ENCODE measurements around the gene ZNF385C. TPM values are rescaled to one million over a fixed set of nuclear protein-coding genes. Genes with fewer than 3 reads are reported as not detected.

The ZNF385C gene
- total and polyA plus RNA-seq, 2 of the 13 experiments (the other 11 are each of a cell fraction or from before 2014, with no cell fraction given) = 2.3 to 6.1 TPM

DNA sequence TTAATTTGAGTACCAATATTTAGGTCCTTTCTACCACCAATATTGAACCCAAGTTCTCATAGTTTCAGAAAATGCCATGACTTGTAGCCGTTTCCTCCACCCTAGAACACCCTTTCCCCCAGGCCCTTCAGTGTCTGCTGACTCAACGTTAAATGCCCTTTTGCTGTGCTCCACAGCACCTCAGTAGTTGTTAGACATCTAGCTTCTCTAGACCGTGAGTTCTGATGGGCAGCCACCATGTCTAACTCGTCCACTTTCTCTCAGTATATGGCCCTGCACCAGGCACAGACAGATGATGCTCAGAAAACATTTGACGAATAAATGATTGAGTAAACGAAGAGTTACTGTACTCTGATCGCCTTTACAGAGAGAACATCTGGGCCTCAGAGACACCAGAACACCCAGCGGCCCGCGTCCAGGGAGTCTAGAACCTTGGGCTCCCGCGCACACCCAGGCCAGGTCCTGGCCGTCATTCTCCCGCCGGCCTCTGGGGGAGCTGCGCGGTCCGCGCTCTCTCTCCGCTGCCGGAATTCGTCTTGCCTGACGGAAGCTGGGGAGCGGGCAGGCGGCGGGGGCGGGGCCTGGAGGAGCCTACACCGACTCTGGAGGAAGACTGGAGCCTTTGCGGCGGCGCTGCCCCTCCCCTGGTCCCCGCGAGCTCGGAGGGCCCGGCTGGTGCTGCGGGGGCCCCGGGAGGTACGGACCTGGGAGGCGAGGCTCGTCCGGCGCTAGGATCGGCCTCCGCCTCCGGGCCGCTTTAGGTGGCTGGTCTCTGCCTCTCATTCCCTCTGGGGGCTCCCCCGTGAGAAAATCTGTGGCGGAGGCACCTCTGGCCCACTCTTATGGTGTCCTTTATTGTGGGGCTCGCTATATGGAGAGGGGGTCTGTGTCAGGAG, 78.5 kb downstream of the ZNF385C start, which contains the start of gene NKIRAS2 (continued):
- TF ChIP-seq ZFP82 (CRISPR knock-in tag; IDR thresholded peaks at IDR 0.05; ENCODE audit: borderline replicate concordance) (peak; percentile 77; the same call in 1 of the 2 replicates), ZSCAN12 (CRISPR knock-in tag; IDR thresholded peaks at IDR 0.05) (peak; percentile 85; the same call in 1 of the 2 replicates), ZNF12 (CRISPR knock-in tag; IDR thresholded peaks at IDR 0.05) (peak; percentile 54; the same call in 1 of the 2 replicates), NAIF1 (CRISPR knock-in tag; IDR thresholded peaks at IDR 0.05; ENCODE audit: borderline replicate concordance) (0 out of 2 replicates have a peak, but pooled peaks have one; percentile 49), LCORL (IDR thresholded peaks at IDR 0.05) (no peak), LCORL (CRISPR knock-in tag; IDR thresholded peaks at IDR 0.05) (peak; percentile 61), FOXA3 (CRISPR knock-in tag; IDR thresholded peaks at IDR 0.05) (peak; percentile 75), ZNF672 (CRISPR knock-in tag; IDR thresholded peaks at IDR 0.05) (no peak), SRSF1 (optimal IDR thresholded peaks at IDR 0.05; ENCODE audit: low read depth, low read length) (no peak), MXD3 (CRISPR knock-in tag; IDR thresholded peaks at IDR 0.05) (peak; percentile 74; the same call in 1 of the 2 replicates), ZNF235 (CRISPR knock-in tag; IDR thresholded peaks at IDR 0.05; ENCODE audit: borderline replicate concordance) (peak; percentile 88; the same call in 1 of the 2 replicates), POLR2AphosphoS2 (IDR thresholded peaks at IDR 0.05; ENCODE audit: low read depth, low read length) (no peak), SOX13 (IDR thresholded peaks at IDR 0.05) (no peak), SOX13 (CRISPR knock-in tag; conservative IDR thresholded peaks at IDR 0.05 in 1 of 2, IDR thresholded peaks at IDR 0.05 in 1 of 2) (peak in 1 of 2 experiments; percentile 69; a peak in 1 of 4 replicates), GZF1 (CRISPR knock-in tag; IDR thresholded peaks at IDR 0.05) (no peak)
- TF ChIP-seq, protein P1, sequence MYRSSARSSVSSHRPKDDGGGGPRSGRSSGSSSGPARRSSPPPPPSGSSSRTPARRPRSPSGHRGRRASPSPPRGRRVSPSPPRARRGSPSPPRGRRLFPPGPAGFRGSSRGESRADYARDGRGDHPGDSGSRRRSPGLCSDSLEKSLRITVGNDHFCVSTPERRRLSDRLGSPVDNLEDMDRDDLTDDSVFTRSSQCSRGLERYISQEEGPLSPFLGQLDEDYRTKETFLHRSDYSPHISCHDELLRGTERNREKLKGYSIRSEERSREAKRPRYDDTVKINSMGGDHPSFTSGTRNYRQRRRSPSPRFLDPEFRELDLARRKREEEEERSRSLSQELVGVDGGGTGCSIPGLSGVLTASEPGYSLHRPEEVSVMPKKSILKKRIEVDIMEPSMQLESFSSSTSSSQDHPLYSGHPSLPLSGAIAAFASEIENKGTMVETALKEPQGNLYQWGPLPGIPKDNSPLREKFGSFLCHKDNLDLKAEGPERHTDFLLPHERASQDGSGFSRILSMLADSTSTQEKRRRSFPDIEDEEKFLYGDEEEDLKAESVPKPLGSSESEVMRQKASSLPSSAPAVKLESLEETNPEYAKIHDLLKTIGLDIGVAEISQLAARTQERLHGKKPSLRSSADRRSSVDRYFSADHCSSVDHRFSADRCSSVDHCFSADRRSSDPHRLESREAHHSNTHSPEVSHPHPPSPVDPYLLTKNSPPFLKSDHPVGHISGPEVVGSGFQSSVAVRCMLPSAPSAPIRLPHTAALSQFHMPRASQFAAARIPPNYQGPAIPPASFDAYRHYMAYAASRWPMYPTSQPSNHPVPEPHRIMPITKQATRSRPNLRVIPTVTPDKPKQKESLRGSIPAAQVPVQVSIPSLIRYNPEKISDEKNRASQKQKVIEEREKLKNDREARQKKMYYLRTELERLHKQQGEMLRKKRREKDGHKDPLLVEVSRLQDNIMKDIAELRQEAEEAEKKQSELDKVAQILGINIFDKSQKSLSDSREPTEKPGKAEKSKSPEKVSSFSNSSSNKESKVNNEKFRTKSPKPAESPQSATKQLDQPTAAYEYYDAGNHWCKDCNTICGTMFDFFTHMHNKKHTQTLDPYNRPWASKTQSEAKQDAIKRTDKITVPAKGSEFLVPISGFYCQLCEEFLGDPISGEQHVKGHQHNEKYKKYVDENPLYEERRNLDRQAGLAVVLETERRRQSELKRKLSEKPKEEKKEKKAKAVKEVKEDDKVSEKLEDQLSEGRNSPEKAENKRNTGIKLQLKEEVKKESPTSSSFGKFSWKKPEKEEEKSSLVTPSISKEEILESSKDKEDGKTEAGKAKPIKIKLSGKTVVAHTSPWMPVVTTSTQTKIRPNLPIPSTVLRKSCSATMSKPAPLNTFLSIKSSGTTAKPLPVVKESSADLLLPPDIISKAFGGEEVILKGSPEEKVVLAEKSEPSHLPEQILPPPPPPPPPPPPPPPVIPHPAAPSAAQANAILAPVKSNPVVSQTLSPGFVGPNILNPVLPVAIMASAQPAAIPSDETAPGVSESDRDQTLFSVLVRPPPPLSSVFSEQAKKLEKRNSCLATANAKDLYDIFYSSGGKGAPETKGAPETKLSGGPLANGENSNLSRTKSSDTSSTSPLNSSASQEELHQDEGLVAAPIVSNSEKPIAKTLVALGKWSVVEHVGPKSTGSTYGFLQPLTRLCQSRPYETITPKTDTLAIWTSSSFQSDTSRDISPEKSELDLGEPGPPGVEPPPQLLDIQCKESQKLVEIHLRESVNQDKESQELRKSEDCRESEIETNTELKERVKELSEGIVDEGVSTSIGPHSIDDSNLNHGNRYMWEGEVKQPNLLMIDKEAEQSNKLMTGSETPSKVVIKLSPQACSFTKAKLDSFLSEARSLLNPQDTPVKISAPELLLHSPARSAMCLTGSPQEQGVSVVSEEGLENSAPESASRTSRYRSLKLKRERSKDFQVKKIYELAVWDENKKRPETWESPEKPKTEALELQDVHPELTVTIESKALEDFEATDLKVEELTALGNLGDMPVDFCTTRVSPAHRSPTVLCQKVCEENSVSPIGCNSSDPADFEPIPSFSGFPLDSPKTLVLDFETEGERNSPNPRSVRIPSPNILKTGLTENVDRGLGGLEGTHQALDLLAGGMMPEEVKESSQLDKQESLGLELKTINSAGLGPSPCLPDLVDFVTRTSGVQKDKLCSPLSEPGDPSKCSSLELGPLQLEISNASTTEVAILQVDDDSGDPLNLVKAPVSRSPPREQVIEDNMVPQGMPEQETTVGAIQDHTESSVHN (CRISPR knock-in tag; IDR thresholded peaks at IDR 0.05) = no peak
- TF ChIP-seq, protein P2, sequence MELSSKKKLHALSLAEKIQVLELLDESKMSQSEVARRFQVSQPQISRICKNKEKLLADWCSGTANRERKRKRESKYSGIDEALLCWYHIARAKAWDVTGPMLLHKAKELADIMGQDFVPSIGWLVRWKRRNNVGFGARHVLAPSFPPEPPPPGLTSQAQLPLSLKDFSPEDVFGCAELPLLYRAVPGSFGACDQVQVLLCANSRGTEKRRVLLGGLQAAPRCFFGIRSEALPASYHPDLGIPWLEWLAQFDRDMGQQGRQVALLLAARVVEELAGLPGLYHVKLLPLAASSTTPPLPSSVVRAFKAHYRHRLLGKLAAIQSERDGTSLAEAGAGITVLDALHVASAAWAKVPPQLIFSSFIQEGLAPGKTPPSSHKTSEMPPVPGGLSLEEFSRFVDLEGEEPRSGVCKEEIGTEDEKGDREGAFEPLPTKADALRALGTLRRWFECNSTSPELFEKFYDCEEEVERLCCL (CRISPR knock-in tag; IDR thresholded peaks at IDR 0.05; ENCODE audit: borderline replicate concordance) = no peak; the same call in 1 of the 2 replicates
- TF ChIP-seq, protein P3, sequence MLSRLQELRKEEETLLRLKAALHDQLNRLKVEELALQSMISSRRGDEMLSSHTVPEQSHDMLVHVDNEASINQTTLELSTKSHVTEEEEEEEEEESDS (CRISPR knock-in tag; IDR thresholded peaks at IDR 0.05; ENCODE audit: borderline replicate concordance) = no peak
